ENCODE results near the gene CHTOP.

GRCh38 chr1:153670859-153671627 is 37.2 kb downstream of the CHTOP start, which contains the start of gene ILF2:
- TF ChIP-seq, protein P1, sequence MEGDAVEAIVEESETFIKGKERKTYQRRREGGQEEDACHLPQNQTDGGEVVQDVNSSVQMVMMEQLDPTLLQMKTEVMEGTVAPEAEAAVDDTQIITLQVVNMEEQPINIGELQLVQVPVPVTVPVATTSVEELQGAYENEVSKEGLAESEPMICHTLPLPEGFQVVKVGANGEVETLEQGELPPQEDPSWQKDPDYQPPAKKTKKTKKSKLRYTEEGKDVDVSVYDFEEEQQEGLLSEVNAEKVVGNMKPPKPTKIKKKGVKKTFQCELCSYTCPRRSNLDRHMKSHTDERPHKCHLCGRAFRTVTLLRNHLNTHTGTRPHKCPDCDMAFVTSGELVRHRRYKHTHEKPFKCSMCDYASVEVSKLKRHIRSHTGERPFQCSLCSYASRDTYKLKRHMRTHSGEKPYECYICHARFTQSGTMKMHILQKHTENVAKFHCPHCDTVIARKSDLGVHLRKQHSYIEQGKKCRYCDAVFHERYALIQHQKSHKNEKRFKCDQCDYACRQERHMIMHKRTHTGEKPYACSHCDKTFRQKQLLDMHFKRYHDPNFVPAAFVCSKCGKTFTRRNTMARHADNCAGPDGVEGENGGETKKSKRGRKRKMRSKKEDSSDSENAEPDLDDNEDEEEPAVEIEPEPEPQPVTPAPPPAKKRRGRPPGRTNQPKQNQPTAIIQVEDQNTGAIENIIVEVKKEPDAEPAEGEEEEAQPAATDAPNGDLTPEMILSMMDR (IDR thresholded peaks at IDR 0.05), result peak in 2 of 6 experiments; percentile 5 to 8
- peak in 1 of 2 donors; percentile 89 for TF ChIP-seq POLR2A (IDR thresholded peaks at IDR 0.05)
